WTC11 (cell line): ENCODE results near the gene NKAIN4. TPM values are rescaled to one million over a fixed set of nuclear protein-coding genes. Genes with fewer than 3 reads are reported as not detected.

Source experiments
- ATAC-seq: fragments of 200-7000 bp; cut with Tn5 transposase; 2 replicates; pipeline ENCODE4 v1.10.0; 2021; ENCODE audit warnings: mild to moderate bottlenecking, moderate library complexity
- CTCF ChIA-PET: fragments of 300-600 bp; sonication (Branson Sonifier 250); formaldehyde crosslinking; loops from one replicate; lab custom pipeline; 2021; ENCODE audit warnings: antibody characterized with exemption; lab: Charles Lee
- POLR2A ChIA-PET: fragments of 350-600 bp; sonication (Branson Sonifier 250); formaldehyde crosslinking; loops from one replicate; lab custom pipeline; 2021; ENCODE audit warnings: antibody characterized with exemption; lab: Charles Lee
- DNase-seq: peaks from one replicate; pipeline ENCODE4 v3.0.0; 2021; ENCODE audit warnings: low spot score
- H3K27ac Mint-ChIP-seq: 2 replicates; pipeline ENCODE4 v1.8.0; 2021; ENCODE audit warnings: mixed read lengths
- H3K27me3 Mint-ChIP-seq: 2 replicates; pipeline ENCODE4 v1.8.0; 2021; ENCODE audit warnings: low read depth, mild to moderate bottlenecking, moderate library complexity, mixed read lengths
- H3K36me3 Mint-ChIP-seq: 2 replicates; pipeline ENCODE4 v1.8.0; 2021; ENCODE audit warnings: mixed read lengths
- H3K4me1 Mint-ChIP-seq: 2 replicates; pipeline ENCODE4 v1.8.0; 2022; ENCODE audit warnings: mixed read lengths
- H3K4me3 Mint-ChIP-seq: 2 replicates; pipeline ENCODE4 v1.8.0; 2021; ENCODE audit warnings: mild to moderate bottlenecking, moderate library complexity, mixed read lengths
- H3K9me3 Mint-ChIP-seq: 2 replicates; pipeline ENCODE4 v1.8.0; 2021; ENCODE audit warnings: mixed read lengths
- ARID4B ChIP-seq: sonication (generic); formaldehyde crosslinking; IDR thresholded peaks from 2 replicates; pipeline ENCODE4 v1.8.0; 2023; ENCODE audit warnings: missing genetic modification reagents, mild to moderate bottlenecking, borderline replicate concordance
- FOXJ3 ChIP-seq: sonication (generic); formaldehyde crosslinking; IDR thresholded peaks from 2 replicates; pipeline ENCODE4 v1.9.0; 2021; ENCODE audit warnings: missing genetic modification reagents, mild to moderate bottlenecking, borderline replicate concordance
- FOXP1 ChIP-seq: sonication (generic); formaldehyde crosslinking; IDR thresholded peaks from 2 replicates; pipeline ENCODE4 v1.8.0; 2022; ENCODE audit warnings: missing genetic modification reagents, mild to moderate bottlenecking, moderate library complexity, borderline replicate concordance
- IRF2 ChIP-seq: sonication (generic); formaldehyde crosslinking; IDR thresholded peaks from 2 replicates; pipeline ENCODE4 v1.8.0; 2022; ENCODE audit warnings: low read depth, missing genetic modification reagents, borderline replicate concordance
- NFYB ChIP-seq: sonication (generic); formaldehyde crosslinking; conservative IDR thresholded peaks from 2 replicates; pipeline ENCODE4 v1.8.0; 2022; ENCODE audit warnings: low read depth, missing genetic modification reagents
- NR1H2 ChIP-seq: sonication (generic); formaldehyde crosslinking; IDR thresholded peaks from 2 replicates; pipeline ENCODE4 v1.9.0; 2021; ENCODE audit warnings: mild to moderate bottlenecking, moderate library complexity, missing genetic modification reagents
- NR3C1 ChIP-seq: sonication (generic); formaldehyde crosslinking; conservative IDR thresholded peaks from 2 replicates; pipeline ENCODE4 v1.8.1; 2023; ENCODE audit warnings: low read depth, mild to moderate bottlenecking, missing genetic modification reagents
- PRDM15 ChIP-seq: sonication (generic); formaldehyde crosslinking; IDR thresholded peaks from 2 replicates; pipeline ENCODE4 v1.8.0; 2022; ENCODE audit warnings: missing genetic modification reagents
- TCF7 ChIP-seq: sonication (generic); formaldehyde crosslinking; IDR thresholded peaks from 2 replicates; pipeline ENCODE4 v1.8.0; 2022; ENCODE audit warnings: mild to moderate bottlenecking, low read depth, missing genetic modification reagents, moderate library complexity
- USF2 ChIP-seq: sonication (generic); formaldehyde crosslinking; IDR thresholded peaks from 2 replicates; pipeline ENCODE4 v1.8.1; 2023; ENCODE audit warnings: mild to moderate bottlenecking, missing genetic modification reagents, moderate library complexity
- ZNF281 ChIP-seq: sonication (generic); formaldehyde crosslinking; IDR thresholded peaks from 2 replicates; pipeline ENCODE4 v1.8.0; 2023; ENCODE audit warnings: mild to moderate bottlenecking, missing genetic modification reagents
- ZNF532 ChIP-seq: fragments of 250-450 bp; sonication (Bioruptor Pico); IDR thresholded peaks from 2 replicates; pipeline ENCODE4 v1.9.0; 2021; ENCODE audit warnings: mild to moderate bottlenecking, borderline replicate concordance
- total RNA-seq: library from RNA; stranded (reverse); gene quantifications from 3 replicates; pipeline ENCODE4 v1.2.3, GENCODE V29; 2021

Gene NKAIN4
- total RNA-seq, 1 experiment from 2014 or later = 7.2 TPM

GRCh38 chr20:63285636-63286615 lies 31.7 kb upstream of the NKAIN4 start (continued):
- TF ChIP-seq PRDM15 (no peak), ZNF532 (CRISPR knock-in tag) (no peak), NFYB (CRISPR knock-in tag) (no peak), NR3C1 (CRISPR knock-in tag) (no peak)

GRCh38 chr20:63284981-63285524 lies 30.8 kb upstream of the NKAIN4 start:
- ATAC-seq (no peak), DNase-seq (no peak)
- Mint-ChIP-seq H3K9me3 (no peaks in the 10 kb centered on the region), H3K36me3 (peaks cover 18% of the 10 kb centered on the region), H3K27ac (no peak overlapping the region), H3K4me1 (no peaks in the 10 kb centered on the region), H3K27me3 (no peaks in the 10 kb centered on the region), H3K4me3 (no peak overlapping the region)
- ChIA-PET CTCF (interaction anchor here (0.6 to 0.7 kb wide), 2 partner anchors 25 to 64 kb away, joined by 3 to 4 read pairs; no protein-coding TSS in a partner anchor), POLR2A (no interaction called here)
- TF ChIP-seq FOXJ3 (CRISPR knock-in tag) = no peak

- Mint-ChIP-seq H3K27me3 (no peaks in the 10 kb centered on the region), H3K27ac (no peak overlapping the region), H3K4me1 (no peaks in the 10 kb centered on the region), H3K4me3 (no peak overlapping the region), H3K36me3 (peaks cover 18% of the 10 kb centered on the region), H3K9me3 (no peaks in the 10 kb centered on the region)
- ChIA-PET POLR2A (no interaction called here), CTCF (interaction anchor here (0.7 kb wide), 1 partner anchor 25 kb away, joined by 3 read pairs; no protein-coding TSS in a partner anchor)
- DNase-seq (no peak), ATAC-seq (no peak)
- TF ChIP-seq NR1H2 (CRISPR knock-in tag) = no peak
- TF ChIP-seq TCF7 (CRISPR knock-in tag) = no peak
- no peak for TF ChIP-seq USF2
- no peak for TF ChIP-seq FOXP1 (CRISPR knock-in tag)
- TF ChIP-seq ARID4B (CRISPR knock-in tag) = no peak
- TF ChIP-seq ZNF281 (CRISPR knock-in tag) = no peak
- no peak for TF ChIP-seq IRF2 (CRISPR knock-in tag)
Observed at GRCh38 chr20:63284544-63284949, 30.3 kb upstream of the NKAIN4 start.
